Calu3 (cell line): ENCODE data around the gene MPO. TPM values are rescaled to one million over a fixed set of nuclear protein-coding genes. Genes with fewer than 3 reads are reported as not detected.

Experiments
- BruUV-seq: library from RNA; stranded (reverse); fragments of 400-500 nt; replicated peaks from 2 replicates; lab custom pipeline; 2021; lab: Mats Ljungman, UMichigan
- CTCF ChIA-PET: fragments of 300-600 bp; sonication (Branson Sonifier 250); formaldehyde crosslinking; loops from one replicate; lab custom pipeline; 2022; ENCODE audit warnings: antibody characterized with exemption; lab: Charles Lee
- DNase-seq: peaks from one replicate; pipeline ENCODE4 v3.0.0; 2022
- H3K27ac Mint-ChIP-seq: one replicate; pipeline ENCODE4 v1.8.0; 2022; ENCODE audit warnings: mixed read lengths; ENCODE audit not compliant: unreplicated experiment
- H3K27me3 Mint-ChIP-seq: one replicate; pipeline ENCODE4 v1.8.0; 2022; ENCODE audit warnings: mixed read lengths; ENCODE audit not compliant: unreplicated experiment
- H3K36me3 Mint-ChIP-seq: one replicate; pipeline ENCODE4 v1.8.0; 2022; ENCODE audit warnings: mild to moderate bottlenecking, moderate library complexity, mixed read lengths; ENCODE audit not compliant: insufficient read depth, unreplicated experiment
- H3K4me1 Mint-ChIP-seq: one replicate; pipeline ENCODE4 v1.8.0; 2022; ENCODE audit warnings: mild to moderate bottlenecking, low read depth, mixed read lengths; ENCODE audit not compliant: unreplicated experiment
- H3K4me3 Mint-ChIP-seq: one replicate; pipeline ENCODE4 v1.8.0; 2022; ENCODE audit warnings: mild to moderate bottlenecking, low read depth, moderate library complexity, mixed read lengths; ENCODE audit not compliant: unreplicated experiment
- H3K9me3 Mint-ChIP-seq: one replicate; pipeline ENCODE4 v1.8.0; 2022; ENCODE audit warnings: low read depth, mixed read lengths; ENCODE audit not compliant: unreplicated experiment
- CTCF ChIP-seq: fragments of 200-600 bp; IDR thresholded peaks from one replicate; pipeline ENCODE4 v1.8.0; 2022; ENCODE audit warnings: antibody characterized with exemption; ENCODE audit not compliant: unreplicated experiment
- intact Hi-C: fragments of 100-400 bp; cut with micrococcal nuclease; formaldehyde crosslinking; loops from one replicate; pipeline ENCODE4 v1.10.0; 2022; ENCODE audit not compliant: unreplicated experiment
- total RNA-seq: library from RNA; stranded (reverse); gene quantifications from 2 replicates; pipeline ENCODE4 v1.2.3, GENCODE V29; 2022

The MPO gene
- total RNA-seq, 1 experiment from 2014 or later: not detected

GRCh38 chr17:58316260-58316960, 35.7 kb upstream of the MPO start:
- CTCF ChIA-PET: interaction anchor here (0.5 to 1.7 kb wide), 4 partner anchors 13 to 1062 kb away, joined by 3 to 40 read pairs (median 8); partner anchors contain the start of gene RNF43
- no TSS peak for BruUV-seq

GRCh38 chr17:58315750-58316149, 35.0 kb upstream of the MPO start:
- CTCF ChIA-PET: interaction anchor here (0.6 kb wide), 1 partner anchor 176 kb away, joined by 3 read pairs; no protein-coding TSS in a partner anchor

More at GRCh38 chr17:58316260-58316960, 35.7 kb upstream of the MPO start:
- intact Hi-C loops: no loop called here
- no peak for DNase-seq
- no peak for TF ChIP-seq CTCF
- H3K27ac Mint-ChIP-seq: no peak overlapping the region
- no peak overlapping the region for H3K4me3 Mint-ChIP-seq
- H3K27me3 Mint-ChIP-seq: peaks cover 70% of the 10 kb centered on the region
- no peaks in the 10 kb centered on the region for H3K9me3 Mint-ChIP-seq
- H3K36me3 Mint-ChIP-seq: no peaks in the 10 kb centered on the region
- H3K4me1 Mint-ChIP-seq: no peaks in the 10 kb centered on the region

GRCh38 chr17:58315281-58315711, 34.6 kb upstream of the MPO start:
- Mint-ChIP-seq H3K27ac (no peak overlapping the region), H3K9me3 (no peaks in the 10 kb centered on the region), H3K4me1 (no peaks in the 10 kb centered on the region), H3K4me3 (no peak overlapping the region), H3K27me3 (peaks cover 63% of the 10 kb centered on the region), H3K36me3 (no peaks in the 10 kb centered on the region)
- BruUV-seq: no TSS peak
- TF ChIP-seq CTCF: no peak
- intact Hi-C loops: no loop called here
- CTCF ChIA-PET: interaction anchor here (0.6 to 1.6 kb wide), 2 partner anchors 10 to 177 kb away, joined by 3 read pairs; no protein-coding TSS in a partner anchor
- DNase-seq: no peak

More at GRCh38 chr17:58315750-58316149, 35.0 kb upstream of the MPO start:
- no peaks in the 10 kb centered on the region for H3K36me3 Mint-ChIP-seq
- peaks cover 64% of the 10 kb centered on the region for H3K27me3 Mint-ChIP-seq
- H3K9me3 Mint-ChIP-seq: no peaks in the 10 kb centered on the region
- intact Hi-C loops: no loop called here
- H3K4me3 Mint-ChIP-seq: no peak overlapping the region
- H3K27ac Mint-ChIP-seq: no peak overlapping the region
- BruUV-seq: no TSS peak
- TF ChIP-seq CTCF: no peak
- DNase-seq: no peak
- H3K4me1 Mint-ChIP-seq: no peaks in the 10 kb centered on the region

GRCh38 chr17:58314706-58315015, 33.9 kb upstream of the MPO start:
- no peak overlapping the region for H3K4me3 Mint-ChIP-seq
- no peaks in the 10 kb centered on the region for H3K9me3 Mint-ChIP-seq
- CTCF ChIA-PET: interaction anchor here (1.6 kb wide), 1 partner anchor 9 kb away, joined by 3 read pairs; no protein-coding TSS in a partner anchor

More at GRCh38 chr17:58314706-58315015, 33.9 kb upstream of the MPO start:
- Mint-ChIP-seq H3K36me3 (no peaks in the 10 kb centered on the region), H3K4me1 (no peaks in the 10 kb centered on the region), H3K27ac (no peak overlapping the region), H3K27me3 (peaks cover 63% of the 10 kb centered on the region)
- BruUV-seq: no TSS peak
- no peak for DNase-seq
- intact Hi-C loops: no loop called here
- no peak for TF ChIP-seq CTCF
